Measurements from ENCODE around the gene ELOVL1.
A peak's percentile ranks its signal among the peaks of the same experiment; 100 is the strongest.
"Not testable (repeated sequence)": the region's sequence is repeated elsewhere in the genome, so short reads cannot be mapped to it uniquely, and the experiment has no call there.

The ELOVL1 gene
- long read RNA-seq, transcript ELOVL1-201 (8 exons, 1,477 nt) = major isoform, 102 of 163 reads
- long read RNA-seq, partial matches to known transcripts = 22 of 163 reads
- long read RNA-seq, other reads (novel, unspliced or antisense) = 32 of 163 reads

DNA sequence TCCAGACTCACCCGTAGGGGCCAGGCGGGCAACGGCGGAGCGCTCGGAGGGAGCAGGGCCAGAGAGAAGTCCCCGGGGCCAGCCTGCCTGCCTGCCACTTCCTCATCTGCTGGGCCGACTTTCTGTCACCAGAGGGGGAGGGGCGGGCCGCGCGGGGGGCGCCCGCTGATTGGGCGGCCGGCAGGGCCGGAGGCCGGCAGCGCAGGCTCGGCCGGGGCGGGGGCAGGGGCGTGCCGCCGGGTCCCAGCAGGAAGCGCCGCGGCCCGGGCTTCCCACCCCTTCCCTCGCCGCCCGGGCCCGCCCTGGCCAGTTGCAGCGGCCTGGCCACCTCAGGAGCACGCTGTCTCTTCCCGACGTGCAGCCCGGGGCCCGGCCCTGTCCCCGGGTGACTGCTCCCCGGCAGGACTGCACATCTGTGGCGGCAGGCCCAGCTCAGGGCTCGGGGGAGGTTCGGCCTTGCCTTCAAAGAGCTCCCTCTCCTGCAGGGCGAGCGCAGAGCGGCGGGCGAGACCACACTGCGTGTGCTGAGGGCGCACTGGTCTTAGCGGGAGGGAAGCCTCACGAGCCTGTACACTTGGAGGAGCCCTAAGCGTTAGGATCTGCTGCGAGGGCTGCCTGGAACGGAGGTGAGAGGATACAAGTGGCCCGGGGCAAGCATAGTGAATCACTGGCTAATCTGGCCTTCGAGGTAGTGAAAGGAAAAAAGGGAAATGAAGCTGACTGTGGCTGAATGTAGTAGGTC is at the start of gene ELOVL1:
Gene ELOVL1, minus strand, starts transcription at position 108 of the 742 bp plus-strand sequence. CDS start 2,402 bp downstream, outside the sequence.
- peak within 1 kb of the TSS; percentile 70 for H3K4me3 ChIP-seq (replicated peaks; ENCODE audit: insufficient read depth, low read length)
- peak; percentile 85 to 94 for DNase-seq (ENCODE audit: low read depth in 1 of 2, low spot score in 1 of 2)
- no peaks in the 10 kb centered on the region for H3K27me3 ChIP-seq (ENCODE audit: insufficient read depth, poor library complexity, severe bottlenecking)
- peak; percentile 95 for TF ChIP-seq SPI1 (IDR thresholded peaks at IDR 0.05; ENCODE audit: borderline replicate concordance, low read depth)
- peak; percentile 84 for TF ChIP-seq POLR2AphosphoS5 (IDR thresholded peaks at IDR 0.05; ENCODE audit: low read depth)
- TF ChIP-seq, protein P1, sequence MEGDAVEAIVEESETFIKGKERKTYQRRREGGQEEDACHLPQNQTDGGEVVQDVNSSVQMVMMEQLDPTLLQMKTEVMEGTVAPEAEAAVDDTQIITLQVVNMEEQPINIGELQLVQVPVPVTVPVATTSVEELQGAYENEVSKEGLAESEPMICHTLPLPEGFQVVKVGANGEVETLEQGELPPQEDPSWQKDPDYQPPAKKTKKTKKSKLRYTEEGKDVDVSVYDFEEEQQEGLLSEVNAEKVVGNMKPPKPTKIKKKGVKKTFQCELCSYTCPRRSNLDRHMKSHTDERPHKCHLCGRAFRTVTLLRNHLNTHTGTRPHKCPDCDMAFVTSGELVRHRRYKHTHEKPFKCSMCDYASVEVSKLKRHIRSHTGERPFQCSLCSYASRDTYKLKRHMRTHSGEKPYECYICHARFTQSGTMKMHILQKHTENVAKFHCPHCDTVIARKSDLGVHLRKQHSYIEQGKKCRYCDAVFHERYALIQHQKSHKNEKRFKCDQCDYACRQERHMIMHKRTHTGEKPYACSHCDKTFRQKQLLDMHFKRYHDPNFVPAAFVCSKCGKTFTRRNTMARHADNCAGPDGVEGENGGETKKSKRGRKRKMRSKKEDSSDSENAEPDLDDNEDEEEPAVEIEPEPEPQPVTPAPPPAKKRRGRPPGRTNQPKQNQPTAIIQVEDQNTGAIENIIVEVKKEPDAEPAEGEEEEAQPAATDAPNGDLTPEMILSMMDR (IDR thresholded peaks at IDR 0.05; ENCODE audit: insufficient read depth, low read length) = peak; percentile 20
- no peak; the same call in 1 of the 2 replicates for TF ChIP-seq GABPA (IDR thresholded peaks at IDR 0.05; ENCODE audit: low read depth)
- TF ChIP-seq, protein P2, sequence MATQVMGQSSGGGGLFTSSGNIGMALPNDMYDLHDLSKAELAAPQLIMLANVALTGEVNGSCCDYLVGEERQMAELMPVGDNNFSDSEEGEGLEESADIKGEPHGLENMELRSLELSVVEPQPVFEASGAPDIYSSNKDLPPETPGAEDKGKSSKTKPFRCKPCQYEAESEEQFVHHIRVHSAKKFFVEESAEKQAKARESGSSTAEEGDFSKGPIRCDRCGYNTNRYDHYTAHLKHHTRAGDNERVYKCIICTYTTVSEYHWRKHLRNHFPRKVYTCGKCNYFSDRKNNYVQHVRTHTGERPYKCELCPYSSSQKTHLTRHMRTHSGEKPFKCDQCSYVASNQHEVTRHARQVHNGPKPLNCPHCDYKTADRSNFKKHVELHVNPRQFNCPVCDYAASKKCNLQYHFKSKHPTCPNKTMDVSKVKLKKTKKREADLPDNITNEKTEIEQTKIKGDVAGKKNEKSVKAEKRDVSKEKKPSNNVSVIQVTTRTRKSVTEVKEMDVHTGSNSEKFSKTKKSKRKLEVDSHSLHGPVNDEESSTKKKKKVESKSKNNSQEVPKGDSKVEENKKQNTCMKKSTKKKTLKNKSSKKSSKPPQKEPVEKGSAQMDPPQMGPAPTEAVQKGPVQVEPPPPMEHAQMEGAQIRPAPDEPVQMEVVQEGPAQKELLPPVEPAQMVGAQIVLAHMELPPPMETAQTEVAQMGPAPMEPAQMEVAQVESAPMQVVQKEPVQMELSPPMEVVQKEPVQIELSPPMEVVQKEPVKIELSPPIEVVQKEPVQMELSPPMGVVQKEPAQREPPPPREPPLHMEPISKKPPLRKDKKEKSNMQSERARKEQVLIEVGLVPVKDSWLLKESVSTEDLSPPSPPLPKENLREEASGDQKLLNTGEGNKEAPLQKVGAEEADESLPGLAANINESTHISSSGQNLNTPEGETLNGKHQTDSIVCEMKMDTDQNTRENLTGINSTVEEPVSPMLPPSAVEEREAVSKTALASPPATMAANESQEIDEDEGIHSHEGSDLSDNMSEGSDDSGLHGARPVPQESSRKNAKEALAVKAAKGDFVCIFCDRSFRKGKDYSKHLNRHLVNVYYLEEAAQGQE (IDR thresholded peaks at IDR 0.05; ENCODE audit: insufficient replicate concordance, low read depth) = no peak
- peak within 1 kb of the TSS; percentile 95 for H3K27ac ChIP-seq (replicated peaks)

DNA sequence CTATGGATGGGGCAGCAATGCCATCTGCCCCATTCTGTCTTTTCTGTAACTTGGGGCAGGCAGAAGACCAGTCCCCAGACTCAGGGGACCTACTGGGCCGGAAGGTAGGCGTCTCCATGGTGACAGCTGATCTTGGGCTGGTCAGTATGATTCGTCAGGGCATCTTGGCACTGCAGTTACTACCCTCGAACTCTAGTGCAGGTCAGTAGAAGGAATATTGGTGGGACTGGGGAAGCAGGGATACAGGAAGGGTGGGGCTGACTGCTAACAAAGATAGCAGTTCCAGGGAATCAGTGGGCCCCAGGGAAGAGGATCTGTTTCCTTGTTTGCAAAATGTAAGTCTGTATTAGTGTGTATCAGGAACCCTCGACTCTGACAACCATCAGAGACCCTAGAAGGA is 48.1 kb upstream of the ELOVL1 start:
- Histone ChIP-seq H3K4me3 (replicated peaks; ENCODE audit: insufficient read depth, low read length) (no peak overlapping the region), H3K27ac (replicated peaks) (no peak overlapping the region), H3K27me3 (ENCODE audit: insufficient read depth, poor library complexity, severe bottlenecking) (no peaks in the 10 kb centered on the region)
- DNase-seq (ENCODE audit: low read depth in 1 of 2, low spot score in 1 of 2) = no peak
- TF ChIP-seq POLR2AphosphoS5 (IDR thresholded peaks at IDR 0.05; ENCODE audit: low read depth) (no peak), SPI1 (IDR thresholded peaks at IDR 0.05; ENCODE audit: borderline replicate concordance, low read depth) (no peak), GABPA (IDR thresholded peaks at IDR 0.05; ENCODE audit: low read depth) (no peak)
- TF ChIP-seq, protein P2 (IDR thresholded peaks at IDR 0.05; ENCODE audit: insufficient replicate concordance, low read depth) = no peak
- TF ChIP-seq, protein P1 (IDR thresholded peaks at IDR 0.05; ENCODE audit: insufficient read depth, low read length) = no peak

DNA sequence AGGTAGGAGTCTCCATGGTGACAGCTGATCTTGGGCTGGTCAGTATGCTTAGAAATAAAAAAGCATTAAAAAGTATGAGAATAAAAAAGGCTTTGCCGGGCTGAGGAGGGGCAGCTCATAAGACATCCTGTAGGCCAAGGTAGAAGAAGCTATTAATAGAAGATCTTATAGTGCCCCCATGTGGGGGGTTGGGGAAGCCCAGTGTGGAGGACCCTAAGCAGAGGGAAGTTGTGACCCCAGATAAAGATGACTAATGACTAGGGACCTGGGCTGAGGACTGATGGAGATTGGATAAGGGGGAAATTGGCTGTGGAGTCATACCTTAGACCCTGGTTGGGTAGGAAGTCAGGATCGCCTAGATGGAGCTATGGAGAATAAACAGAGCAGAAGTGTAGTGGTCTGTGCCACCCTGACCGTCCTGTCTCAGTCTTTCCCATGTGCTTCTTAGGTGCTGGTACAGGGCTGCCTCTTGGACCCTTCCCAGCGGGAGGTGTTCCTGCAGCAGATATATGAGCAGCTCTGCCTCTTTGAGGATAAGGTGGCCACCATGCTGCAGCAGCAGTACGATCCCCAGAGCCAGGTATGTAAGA is 46.9 kb upstream of the ELOVL1 start:
- Histone ChIP-seq H3K27ac (replicated peaks) (no peak overlapping the region), H3K4me3 (replicated peaks; ENCODE audit: insufficient read depth, low read length) (no peak overlapping the region), H3K27me3 (ENCODE audit: insufficient read depth, poor library complexity, severe bottlenecking) (no peaks in the 10 kb centered on the region)
- TF ChIP-seq, protein P2 (IDR thresholded peaks at IDR 0.05; ENCODE audit: insufficient replicate concordance, low read depth) = no peak
- TF ChIP-seq, protein P1 (IDR thresholded peaks at IDR 0.05; ENCODE audit: insufficient read depth, low read length) = peak; percentile 54
- peak; percentile 22 to 68 for DNase-seq (ENCODE audit: low read depth in 1 of 2, low spot score in 1 of 2)

DNA sequence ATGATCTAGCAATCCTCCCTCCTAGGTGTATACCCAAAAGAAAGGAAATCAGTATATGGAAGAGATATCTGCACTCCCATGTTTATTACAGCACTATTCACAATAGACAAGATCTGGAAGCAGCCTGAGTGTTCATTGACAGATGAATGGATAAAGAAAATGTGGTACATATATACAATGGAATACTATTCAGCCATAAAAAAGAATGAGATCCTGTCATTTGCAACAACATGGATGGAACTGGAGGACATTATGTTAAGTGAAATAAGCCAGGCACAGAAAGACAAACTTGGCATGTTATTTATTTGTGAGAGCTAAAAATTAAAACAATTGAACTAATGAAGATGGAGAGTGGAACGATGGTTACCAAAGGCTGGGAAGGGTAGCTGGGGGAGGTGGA is 45.6 kb upstream of the ELOVL1 start:
- DNase-seq (ENCODE audit: low read depth in 1 of 2, low spot score in 1 of 2) = not testable (repeated sequence)

More for the DNA sequence above, 45.6 kb upstream of the ELOVL1 start:
- not testable (repeated sequence) for H3K4me3 ChIP-seq (replicated peaks; ENCODE audit: insufficient read depth, low read length); H3K27me3 ChIP-seq (ENCODE audit: insufficient read depth, poor library complexity, severe bottlenecking); H3K27ac ChIP-seq (replicated peaks)
